GM15510 (cell line): ENCODE results near the gene SCN1A.

Experiments
- POLR2A ChIP-seq: IDR thresholded peaks from 3 replicates; pipeline ENCODE4 v1.6.1; 2011; ENCODE audit warnings: borderline replicate concordance; ENCODE audit not compliant: insufficient read length; ENCODE audit errors: extremely low read depth

Gene SCN1A

DNA sequence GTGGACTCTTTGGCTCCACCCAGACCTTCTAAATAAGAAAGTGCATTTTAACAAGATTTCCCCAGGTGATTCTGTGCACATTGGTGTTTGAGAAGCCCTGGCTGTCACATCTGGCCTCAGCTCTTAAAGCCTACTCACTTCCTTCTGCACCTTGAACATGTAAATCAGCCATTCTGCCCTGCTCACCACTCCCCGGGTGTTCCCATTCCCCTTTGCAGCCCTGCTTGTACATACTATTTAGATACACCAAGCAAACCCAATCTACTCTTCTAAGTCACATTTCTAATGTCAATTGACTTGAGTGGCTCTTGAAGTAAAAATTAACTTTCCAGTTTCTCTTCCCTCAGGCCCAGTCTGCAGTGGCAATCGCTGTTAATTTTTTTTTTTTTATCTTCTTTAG lies 13.1 kb upstream of the SCN1A start:
- no peak for TF ChIP-seq POLR2A

GRCh38 chr2:166140475-166140874 lies 12.7 kb upstream of the SCN1A start:
- TF ChIP-seq POLR2A, result no peak

GRCh38 chr2:166138667-166139066 lies 10.8 kb upstream of the SCN1A start:
- TF ChIP-seq POLR2A, result no peak

GRCh38 chr2:166138144-166138543 lies 10.3 kb upstream of the SCN1A start:
- TF ChIP-seq POLR2A, result no peak

GRCh38 chr2:166137331-166137730 lies 9.5 kb upstream of the SCN1A start:
- TF ChIP-seq POLR2A, result no peak

- no peak for TF ChIP-seq POLR2A
Observed at GRCh38 chr2:166135849-166136258, 8.0 kb upstream of the SCN1A start.

- no peak for TF ChIP-seq POLR2A
Observed at GRCh38 chr2:166135152-166135848, 7.5 kb upstream of the SCN1A start.

GRCh38 chr2:166134252-166135151 lies 6.7 kb upstream of the SCN1A start:
- TF ChIP-seq POLR2A, result no peak

- TF ChIP-seq POLR2A, result no peak
Observed at GRCh38 chr2:166133653-166134052, 5.8 kb upstream of the SCN1A start.

- TF ChIP-seq POLR2A, result no peak
Observed at GRCh38 chr2:166128156-166128505, 311 bp upstream of the SCN1A start.

- TF ChIP-seq POLR2A, result no peak
Observed at GRCh38 chr2:166126007-166126639, 1.7 kb downstream of the SCN1A start.

DNA sequence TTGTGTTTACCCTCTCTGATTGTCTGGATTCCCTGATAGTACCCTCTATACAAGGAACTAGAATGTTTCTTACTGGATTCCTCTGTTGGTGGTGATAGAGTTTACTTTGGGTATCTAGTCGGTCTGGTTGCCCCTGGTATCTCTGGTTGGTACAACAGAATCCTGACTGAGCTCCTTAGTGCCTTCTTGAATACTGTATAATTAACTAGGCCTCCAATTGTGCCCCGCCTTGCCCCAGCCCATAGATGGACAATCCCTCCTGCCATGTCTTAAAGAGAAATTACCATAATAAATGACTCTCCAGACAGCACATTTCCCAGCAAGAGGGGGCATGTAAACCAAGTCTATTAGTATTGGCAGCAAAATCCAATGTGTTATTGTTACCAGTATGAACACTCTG lies 2.3 kb downstream of the SCN1A start:
- TF ChIP-seq POLR2A, result no peak

DNA sequence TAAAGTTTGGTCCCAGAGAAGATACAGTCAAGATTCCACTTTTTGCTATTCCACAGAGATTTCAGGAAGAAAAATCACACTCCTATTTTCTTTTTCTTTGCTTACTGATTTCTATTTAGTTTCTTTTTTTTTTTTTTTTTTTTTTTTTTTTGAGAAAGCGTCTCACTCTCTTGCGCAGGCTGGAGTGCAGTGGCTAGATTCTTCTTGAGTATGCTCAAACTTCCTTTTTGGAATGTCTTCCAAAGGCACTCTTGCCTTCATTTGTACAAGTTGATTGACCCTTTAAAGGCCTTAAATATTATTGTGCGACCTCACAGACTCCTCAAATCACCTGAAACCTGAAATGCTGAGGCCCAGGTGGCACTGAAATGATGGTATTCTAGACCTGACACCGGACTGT lies 9.6 kb downstream of the SCN1A start:
- no peak for TF ChIP-seq POLR2A

- no peak for TF ChIP-seq POLR2A
Observed at GRCh38 chr2:166117491-166117890, 10.3 kb downstream of the SCN1A start.

GRCh38 chr2:166115589-166115988 lies 12.2 kb downstream of the SCN1A start:
- TF ChIP-seq POLR2A, result no peak
